ENCODE data around the gene ATF6.

The ATF6 gene

DNA sequence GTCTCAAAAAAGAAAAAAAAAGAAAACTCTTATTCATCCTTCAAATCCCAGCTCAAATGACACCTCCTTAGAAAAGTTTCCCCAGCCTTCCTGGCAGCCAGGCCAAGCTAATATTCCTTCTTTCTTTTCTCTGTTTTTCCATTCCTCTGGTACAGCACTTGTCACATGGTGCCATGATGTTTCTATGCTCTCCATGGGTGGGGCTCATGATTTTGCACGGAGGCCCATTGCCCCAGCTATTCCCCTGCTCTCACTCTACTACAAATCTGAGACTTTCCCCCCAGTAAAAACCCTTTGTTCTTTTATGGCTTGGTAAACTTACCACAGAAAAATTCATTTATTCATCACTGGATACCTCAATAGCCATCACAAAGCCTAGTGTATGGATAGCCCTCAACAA lies 231.0 kb downstream of the ATF6 start:
- no peak for DNase-seq (ENCODE audit: low read depth in 3 of 3)

DNA sequence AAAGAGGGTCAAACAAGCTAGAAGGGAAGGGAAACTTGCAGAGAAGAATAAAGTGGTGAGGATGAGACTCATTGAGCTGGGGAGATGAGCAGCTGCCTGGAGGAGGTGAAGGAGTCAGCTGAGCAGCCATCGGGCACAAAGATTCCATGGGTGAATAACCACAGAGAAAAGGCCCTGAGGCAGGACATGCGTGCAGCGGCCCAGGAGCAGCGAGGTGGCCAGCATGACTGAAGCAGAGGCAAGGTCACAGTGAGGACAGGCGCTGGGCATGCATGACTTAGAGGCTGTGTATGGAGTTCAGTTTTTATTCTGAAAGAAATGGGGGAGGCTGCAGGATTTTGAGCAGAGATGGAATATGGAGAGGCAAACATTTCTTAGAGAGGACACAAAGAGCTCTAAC lies 232.7 kb downstream of the ATF6 start:
- no peak for DNase-seq (ENCODE audit: low read depth in 3 of 3)

DNA sequence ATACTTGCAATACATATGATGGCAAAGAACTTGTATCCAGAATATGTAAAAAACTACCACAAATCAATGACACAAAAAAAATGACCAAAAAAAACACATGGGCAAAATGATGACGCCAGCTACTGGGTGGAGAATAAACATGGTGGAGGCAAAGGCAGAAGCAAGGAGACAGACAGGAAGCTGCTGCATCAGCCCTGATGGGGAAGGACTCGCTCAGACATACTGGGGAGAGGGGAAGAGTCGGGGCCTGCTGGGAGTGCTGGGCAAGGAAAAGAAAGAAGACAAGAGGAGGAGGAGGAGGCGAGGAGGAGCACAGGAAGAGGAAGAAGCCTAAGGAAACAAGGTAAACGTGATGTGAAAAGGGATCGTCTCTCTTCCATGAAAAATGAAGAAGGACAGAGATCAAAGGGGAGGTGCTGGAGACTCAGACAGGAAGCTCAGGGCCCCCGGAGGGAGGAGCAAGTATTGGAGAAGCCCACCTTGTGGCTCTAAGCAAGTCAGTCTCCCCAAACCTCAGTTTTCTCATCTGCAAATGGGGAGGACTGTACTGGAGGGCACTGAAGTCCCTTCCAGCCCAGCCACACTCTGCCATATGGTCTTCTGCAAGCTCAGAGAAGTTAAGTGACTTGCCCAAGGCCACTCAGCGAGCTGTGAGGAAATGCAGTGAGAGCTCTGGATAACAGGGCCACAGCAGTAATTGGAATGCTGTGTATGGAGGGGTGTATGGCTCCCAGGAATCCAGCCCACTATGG lies 233.4 kb downstream of the ATF6 start:
- DNase-seq (ENCODE audit: low read depth in 3 of 3) = no peak

DNA sequence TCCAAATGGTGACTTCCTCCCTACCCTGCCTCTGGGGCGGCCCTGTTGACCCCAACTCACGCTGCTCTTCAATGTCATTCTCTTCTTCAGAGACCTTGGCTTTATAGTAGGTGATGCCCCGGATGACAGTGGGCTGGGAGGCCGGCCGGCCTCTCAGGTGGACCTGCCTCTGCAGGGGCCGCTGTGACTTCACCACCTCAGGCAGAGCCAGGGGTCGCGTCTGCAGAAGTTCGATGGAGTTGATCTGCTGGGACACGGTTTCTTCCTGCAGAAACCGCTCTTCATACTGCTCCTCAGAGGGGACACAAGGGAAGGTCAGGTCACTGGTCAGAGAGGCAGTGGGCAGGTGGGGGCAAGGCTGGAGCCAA lies 233.9 kb downstream of the ATF6 start:
- DNase-seq (ENCODE audit: low read depth in 3 of 3) = no peak

DNA sequence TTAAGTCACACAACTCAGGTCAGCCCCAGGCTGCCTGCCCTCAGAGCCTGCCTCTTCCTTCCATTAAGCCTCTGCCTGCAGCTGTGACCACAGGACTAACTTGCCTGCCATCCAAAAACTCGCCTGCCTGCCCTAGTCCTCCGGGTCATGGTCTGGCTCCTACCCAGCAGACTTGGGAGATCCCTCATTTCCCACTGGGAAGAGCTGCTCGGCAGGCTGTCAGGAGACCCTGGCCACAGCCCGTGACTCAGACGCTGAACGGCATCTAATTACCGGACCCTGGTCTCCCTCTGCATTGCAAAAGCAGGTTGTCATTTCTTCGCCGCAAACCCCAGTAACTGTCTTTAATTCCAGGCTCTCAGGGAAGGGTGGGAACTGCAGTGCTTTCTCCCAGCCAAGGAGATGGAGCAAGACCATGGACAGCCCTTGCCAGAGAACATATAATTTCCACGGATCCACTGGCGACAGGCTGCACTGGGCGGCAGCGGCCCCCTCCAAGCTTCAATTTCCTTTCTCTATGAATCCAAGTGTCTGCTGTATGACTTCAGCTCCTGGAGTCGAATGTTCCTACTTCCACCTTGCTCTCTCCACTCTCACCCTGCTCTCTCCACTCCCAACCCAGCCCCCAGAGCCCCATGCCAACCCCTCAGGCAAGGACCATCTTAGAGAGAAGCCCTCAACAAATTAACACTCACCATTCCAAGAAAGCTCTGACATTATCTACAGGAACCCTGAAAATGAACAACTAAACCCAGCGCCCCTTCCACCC lies 237.1 kb downstream of the ATF6 start:
- DNase-seq (ENCODE audit: low read depth in 3 of 3) = no peak

DNA sequence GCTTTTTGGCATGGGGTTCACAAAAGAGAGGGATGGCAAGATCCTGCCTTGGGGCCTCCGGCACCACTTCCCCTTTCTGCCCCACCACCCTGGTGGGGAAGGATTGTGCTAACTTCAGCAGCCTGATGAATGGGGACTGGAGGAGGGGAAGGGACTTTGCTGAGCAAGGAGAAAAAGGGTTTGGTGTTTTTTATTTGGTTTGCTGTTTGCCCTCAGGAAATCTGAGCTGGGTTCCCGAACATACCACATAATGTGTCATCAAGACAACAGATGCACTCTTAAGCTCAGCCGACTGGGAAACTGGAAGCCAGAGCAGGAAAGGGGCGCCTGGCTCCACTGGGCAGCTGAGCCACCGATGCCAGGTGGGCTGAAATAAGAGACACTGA lies 237.7 kb downstream of the ATF6 start:
- no peak for DNase-seq (ENCODE audit: low read depth in 3 of 3)

DNA sequence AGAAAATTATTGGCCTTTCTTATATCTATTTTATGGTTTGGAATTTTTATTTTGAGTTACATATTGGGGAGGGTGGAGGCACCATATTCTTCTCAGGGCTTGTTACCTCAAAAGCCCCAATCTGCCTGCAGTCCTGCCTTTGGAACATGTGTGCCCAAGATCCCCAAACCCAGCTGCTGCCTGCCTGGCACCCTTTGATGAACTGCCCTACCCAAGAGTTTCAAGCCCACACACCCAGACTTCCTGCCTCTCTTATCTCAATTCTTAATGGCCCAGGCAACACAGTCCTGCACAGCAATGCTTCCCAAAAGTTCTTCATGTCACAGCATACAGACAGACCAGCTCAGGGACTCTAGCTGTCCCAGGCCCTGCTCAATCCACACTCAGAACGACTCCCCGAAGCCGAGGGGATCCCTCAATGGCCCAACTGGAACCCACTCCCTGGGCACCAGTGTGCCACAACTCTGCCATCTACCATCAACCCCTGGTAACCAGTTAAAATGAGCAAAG lies 238.4 kb downstream of the ATF6 start:
- DNase-seq (ENCODE audit: low read depth in 3 of 3) = no peak

DNA sequence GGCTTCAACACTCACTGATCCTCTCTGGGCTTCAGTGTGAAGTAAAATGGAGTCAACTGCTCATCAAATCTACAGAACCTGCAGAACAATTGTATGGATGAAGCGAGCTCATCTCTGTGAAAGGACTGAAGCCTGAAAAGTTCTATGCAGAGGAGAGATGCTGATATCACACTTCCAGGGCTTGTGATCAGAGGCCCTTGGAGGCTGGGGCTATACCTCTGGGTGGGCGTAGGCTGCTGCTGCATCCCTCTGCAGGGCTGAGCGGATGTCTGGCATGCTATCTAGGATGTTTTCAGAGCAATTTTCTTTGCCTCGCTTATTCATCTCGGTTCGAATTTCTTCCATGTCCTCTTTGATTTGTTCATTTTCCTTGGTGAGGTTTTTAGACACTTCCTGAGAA lies 240.0 kb downstream of the ATF6 start:
- DNase-seq (ENCODE audit: low read depth in 3 of 3) = no peak

DNA sequence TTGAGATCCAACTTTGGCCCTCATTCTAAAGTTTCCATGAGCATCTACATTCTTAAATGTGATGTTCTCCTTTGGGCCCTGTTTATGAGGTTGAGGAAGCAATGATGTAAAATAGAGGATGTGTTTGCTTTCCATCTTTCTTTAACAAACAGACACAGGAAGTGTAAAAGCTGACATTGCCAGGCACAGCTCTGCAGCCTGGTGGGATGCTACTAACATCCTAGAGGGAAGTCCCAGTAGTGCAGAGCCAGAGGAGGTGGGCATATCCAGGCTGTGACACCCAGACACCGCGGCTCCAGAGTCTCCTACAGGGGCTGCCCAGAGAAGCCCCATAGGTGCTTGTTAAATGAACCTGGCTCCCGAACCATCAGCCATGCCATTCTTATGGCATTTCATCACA lies 241.3 kb downstream of the ATF6 start:
- no peak for DNase-seq (ENCODE audit: low read depth in 3 of 3)

DNA sequence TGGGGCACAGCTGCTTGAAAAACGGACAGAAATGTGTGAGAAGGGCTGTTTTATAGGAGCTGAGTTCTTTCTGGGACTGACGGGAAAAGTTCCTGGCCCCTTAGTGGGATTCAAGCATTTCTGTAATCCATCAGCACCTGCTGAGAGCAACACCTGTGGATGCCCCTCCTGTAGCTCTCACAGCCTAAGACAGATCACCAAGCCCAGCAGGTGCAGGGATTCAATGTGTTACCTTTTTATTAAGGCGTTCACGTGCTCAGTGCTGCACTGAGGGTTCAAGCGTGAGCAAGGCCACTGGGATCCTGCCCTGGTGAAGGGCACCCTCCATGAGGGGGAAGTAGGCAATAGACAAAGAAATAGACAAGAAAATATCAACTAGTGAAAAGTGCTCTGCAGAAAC lies 242.7 kb downstream of the ATF6 start:
- no peak for DNase-seq (ENCODE audit: low read depth in 3 of 3)

DNA sequence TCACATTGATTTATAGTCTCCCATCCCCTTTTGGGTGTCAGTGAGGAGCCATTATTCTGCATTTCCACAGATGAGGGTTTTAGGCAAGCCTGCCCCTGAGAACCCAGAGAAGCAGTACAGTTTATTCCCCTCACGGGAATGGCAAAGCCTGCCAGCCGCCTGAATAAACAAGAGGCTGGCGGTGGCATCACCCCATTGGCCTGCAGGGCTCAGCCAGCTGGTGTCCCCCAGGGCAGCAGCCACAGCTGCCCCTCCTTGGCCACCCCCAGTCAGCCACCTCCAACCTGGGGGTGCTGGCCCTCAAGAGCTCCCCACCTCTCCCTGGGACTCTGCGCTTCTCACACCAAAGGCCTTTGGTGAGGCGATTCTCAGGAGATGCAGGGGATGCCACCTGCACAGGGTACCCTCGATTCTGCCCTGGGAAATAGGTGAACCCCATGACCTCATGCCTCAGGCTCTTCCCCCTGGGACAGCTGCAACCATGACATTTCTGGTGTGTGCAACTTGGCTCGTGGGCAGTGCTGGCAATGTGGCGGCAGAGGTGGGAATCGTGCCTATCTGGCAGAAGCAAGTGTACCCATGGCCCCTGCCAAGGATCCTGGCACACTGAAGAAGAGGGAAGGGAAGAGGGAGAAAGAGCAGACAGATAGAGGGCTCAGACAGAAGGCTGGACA lies 243.5 kb downstream of the ATF6 start:
- DNase-seq (ENCODE audit: low read depth in 3 of 3) = no peak

DNA sequence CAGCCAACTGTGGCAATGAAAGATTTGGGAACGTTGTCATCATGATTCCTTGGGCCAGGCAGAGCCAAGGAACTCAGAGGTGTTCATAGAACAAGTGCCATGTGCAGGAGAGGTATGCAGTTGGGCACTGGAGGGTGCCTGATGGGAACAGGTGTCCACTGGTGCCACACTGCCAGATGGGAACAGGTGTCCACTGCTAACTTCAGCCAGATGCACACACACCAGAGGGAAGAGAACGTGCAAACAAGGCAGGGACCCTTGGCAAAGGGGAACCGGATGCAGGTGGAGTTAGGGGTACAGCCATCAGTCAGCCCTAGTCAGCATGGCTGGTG lies 244.0 kb downstream of the ATF6 start:
- DNase-seq (ENCODE audit: low read depth in 3 of 3) = no peak

DNA sequence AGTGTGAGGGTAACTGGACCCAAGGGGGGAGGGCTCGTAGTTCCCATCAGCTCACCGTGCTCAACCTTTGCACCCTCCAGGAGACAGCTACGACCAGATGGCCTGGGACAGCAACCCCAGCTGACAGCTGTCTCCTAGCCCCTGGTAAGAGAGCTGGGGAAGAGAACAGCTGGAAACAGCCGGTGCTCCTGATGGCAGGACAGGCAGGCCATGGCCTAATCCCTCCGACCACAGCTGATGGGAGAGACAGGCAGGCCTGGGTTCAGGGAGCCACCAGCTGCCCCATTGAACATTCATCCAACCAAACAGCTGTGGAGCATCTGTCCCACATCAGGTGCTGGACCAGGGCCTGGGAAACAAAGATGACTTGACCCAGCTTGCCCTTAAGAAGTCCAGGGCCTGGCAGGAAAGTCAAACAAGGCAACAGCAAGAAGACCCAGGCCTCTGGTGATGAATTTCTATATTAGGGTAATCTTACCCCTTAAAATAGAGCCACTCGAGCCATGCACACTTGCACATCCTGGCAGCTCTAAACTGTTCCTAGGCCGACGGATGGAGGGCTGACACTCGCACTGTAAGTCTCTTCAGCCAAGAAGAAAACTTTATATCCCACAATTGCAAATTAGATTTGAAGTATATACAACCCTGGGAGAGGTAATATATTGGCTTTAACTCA lies 245.4 kb downstream of the ATF6 start:
- no peak for DNase-seq (ENCODE audit: low read depth in 3 of 3)

DNA sequence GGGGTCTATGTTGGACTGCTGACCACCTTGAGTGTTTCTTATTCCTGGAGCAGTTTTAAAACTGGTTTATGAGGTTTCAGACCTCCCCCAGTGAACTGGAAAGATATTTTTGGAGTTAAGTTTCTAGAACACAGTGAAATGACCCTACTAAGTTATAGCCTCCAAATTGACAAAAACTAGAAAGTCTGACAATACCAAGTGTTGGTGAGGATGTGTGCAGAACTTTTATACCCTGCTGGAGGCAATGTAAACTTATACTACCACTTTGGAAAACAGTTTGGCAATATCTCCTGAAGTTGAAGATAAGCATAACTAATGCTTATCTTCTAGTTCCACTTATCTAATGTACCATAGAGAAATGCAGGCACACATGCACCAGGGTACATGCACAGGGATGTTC lies 247.2 kb downstream of the ATF6 start:
- no peak for DNase-seq (ENCODE audit: low read depth in 3 of 3)

Data from stimulated activated CD4-positive, alpha-beta T cell treated with anti-CD3 and anti-CD28 coated beads, TNF-alpha, amount 100 ng/mL, for 24 hours (primary cell).